K562 (cell line): ENCODE results near the gene GAA. TPM values are rescaled to one million over a fixed set of nuclear protein-coding genes. Genes with fewer than 3 reads are reported as not detected.

ENCODE experiments used
- ATAC-seq: fragments of 200-7000 bp; cut with Tn5 transposase; 3 replicates; pipeline ENCODE4 v1.9.1; 2020; ENCODE audit warnings: moderate library complexity
- BruUV-seq: library from RNA; stranded (reverse); fragments of 400-500 nt; replicated peaks from 2 replicates; lab custom pipeline; 2021; lab: Mats Ljungman, UMichigan
- CTCF ChIA-PET: fragments of 300-600 bp; formaldehyde crosslinking; extraction: SDS; loops from one replicate; lab custom pipeline; 2021; ENCODE audit warnings: low intra/inter-chr PET ratio; lab: Yijun Ruan, JAX
- POLR2A ChIA-PET: fragments of 300-600, 350-650 bp; sonication (Branson Sonifier 250); formaldehyde crosslinking; extraction: SDS; loops from one replicate; lab custom pipeline; 2021; ENCODE audit warnings: antibody characterized with exemption, inconsistent platforms; lab: Yijun Ruan, JAX
- DNase-seq, 4 experiments: peaks; one replicate each; pipeline versions ENCODE4 v3.0.0 to v3.0.0-alpha.2; 2011 to 2018; ENCODE audit warnings: low spot score in 3 of 4, mixed read lengths in 3 of 4; ENCODE audit errors: extremely low read depth in 1 of 4
- FAIRE-seq: peaks from 2 replicates; lab custom pipeline; 2011; peaks lifted over from hg19 to GRCh38; lab: Jason Lieb, UNC
- H2AFZ ChIP-seq: 2 replicates; pipeline ENCODE4 v1.6.0; 2011; ENCODE audit warnings: low read depth, low read length, control low read depth, inconsistent platforms
- H3K27ac ChIP-seq: fragments of 200-600 bp; 3 replicates; pipeline ENCODE4 v1.8.0; 2011; ENCODE audit warnings: low read depth, mild to moderate bottlenecking, control low read depth, inconsistent platforms, low read length, moderate library complexity, mixed read lengths; ENCODE audit errors: extremely low read depth
- H3K27me3 ChIP-seq, 2 experiments: fragments of 300-600 bp in 1 of 2; 2 replicates in 1 of 2; 3 replicates in 1 of 2; pipeline versions ENCODE4 v1.6.0 to v1.8.0; 2011; ENCODE audit warnings: inconsistent platforms in 2 of 2, low read length in 2 of 2, mild to moderate bottlenecking in 1 of 2, mixed read lengths in 1 of 2, moderate library complexity in 1 of 2; ENCODE audit not compliant: control insufficient read depth in 2 of 2, insufficient read depth in 2 of 2
- H3K36me3 ChIP-seq: fragments of 300-600 bp; 3 replicates; pipeline ENCODE4 v1.8.0; 2011; ENCODE audit warnings: mild to moderate bottlenecking, low read length, inconsistent platforms; ENCODE audit not compliant: control insufficient read depth, insufficient read depth
- H3K4me1 ChIP-seq, 2 experiments: fragments of 200-600 bp in 1 of 2; replicated peaks in 1 of 2; 2 replicates in 1 of 2; 3 replicates in 1 of 2; pipeline versions ENCODE4 v1.5.1 to v1.8.0; 2011; ENCODE audit warnings: inconsistent platforms in 2 of 2, low read length in 2 of 2, mild to moderate bottlenecking in 1 of 2, mixed read lengths in 1 of 2, moderate library complexity in 1 of 2; ENCODE audit not compliant: control insufficient read depth in 2 of 2, insufficient read depth in 2 of 2
- H3K4me2 ChIP-seq: 2 replicates; pipeline ENCODE4 v1.6.1; 2011; ENCODE audit warnings: low read length, control low read depth, inconsistent platforms, mixed read lengths; ENCODE audit not compliant: insufficient read depth
- H3K4me3 ChIP-seq: fragments of 200-600 bp; sonication (generic), shearing (Covaris generic); 2 replicates; pipeline ENCODE4 v1.5.1; 2016; ENCODE audit warnings: control low read depth, inconsistent platforms
- H3K79me2 ChIP-seq: fragments of 200-600 bp; 3 replicates; pipeline ENCODE4 v1.8.0; 2011; ENCODE audit warnings: low read length, inconsistent platforms; ENCODE audit not compliant: control insufficient read depth, insufficient read depth
- H3K9ac ChIP-seq, 2 experiments: 2 replicates each; pipeline versions ENCODE4 v1.6.0 to v1.6.1; 2011; ENCODE audit warnings: low read depth in 2 of 2, low read length in 2 of 2, control low read depth in 1 of 2, inconsistent platforms in 1 of 2, mild to moderate bottlenecking in 1 of 2, mixed read lengths in 1 of 2; ENCODE audit not compliant: insufficient read depth in 1 of 2
- H3K9me1 ChIP-seq: one replicate; pipeline ENCODE4 v1.6.0; 2011; ENCODE audit warnings: inconsistent platforms, mild to moderate bottlenecking, low read length, moderate library complexity; ENCODE audit not compliant: control insufficient read depth, insufficient read depth
- H3K9me3 ChIP-seq: replicated peaks from 2 replicates; pipeline ENCODE4 v1.5.1; 2011; ENCODE audit warnings: low read depth, low read length, inconsistent platforms; ENCODE audit not compliant: control insufficient read depth, insufficient read depth
- H4K20me1 ChIP-seq: replicated peaks from 2 replicates; pipeline ENCODE4 v1.6.1; 2011; ENCODE audit warnings: low read length, inconsistent platforms, mixed read lengths; ENCODE audit not compliant: control insufficient read depth, insufficient read depth
- ATF7 ChIP-seq: fragments of 450-650 bp; IDR thresholded peaks from 2 replicates; pipeline ENCODE4 v1.7.1; 2014; ENCODE audit warnings: mild to moderate bottlenecking, moderate library complexity
- NCOA6 ChIP-seq: fragments of 450-650 bp; IDR thresholded peaks from 2 replicates; pipeline ENCODE4 v1.6.1; 2017; ENCODE audit warnings: mild to moderate bottlenecking
- NFIC ChIP-seq: fragments of 450-650 bp; IDR thresholded peaks from 2 replicates; pipeline ENCODE4 v1.6.1; 2017; ENCODE audit warnings: mild to moderate bottlenecking, inconsistent platforms
- PTRF ChIP-seq: fragments of 450-650 bp; IDR thresholded peaks from 2 replicates; pipeline ENCODE4 v1.6.1; 2016; ENCODE audit warnings: mild to moderate bottlenecking, missing genetic modification characterization, missing compliant biosample characterization
- ZNF212 ChIP-seq: fragments of 450-650 bp; formaldehyde crosslinking; IDR thresholded peaks from 2 replicates; pipeline ENCODE4 v1.4.0; 2020; ENCODE audit warnings: mild to moderate bottlenecking
- ZNF696 ChIP-seq: fragments of 250-450 bp; sonication (Bioruptor Pico); conservative IDR thresholded peaks from 2 replicates; pipeline ENCODE4 v1.4.0; 2020; ENCODE audit warnings: mild to moderate bottlenecking, moderate library complexity
- ZNF707 ChIP-seq: fragments of 250-450 bp; sonication (Bioruptor Pico); conservative IDR thresholded peaks from 2 replicates; pipeline ENCODE4 v1.8.0; 2022; ENCODE audit warnings: inconsistent platforms, mild to moderate bottlenecking, moderate library complexity
- WGBS: fragments of 100-300 bp; shearing (Covaris generic); methylation state at CpG from one replicate; pipeline ENCODE4 v1.1.6; 2016; ENCODE audit warnings: low coverage, mixed read lengths; ENCODE audit not compliant: insufficient coverage; ENCODE audit errors: missing lambda C conversion rate; 5-methylcytosine and 5-hydroxymethylcytosine counted together
- in situ Hi-C: fragments of 300-500 bp; cut with MboI; formaldehyde crosslinking; loops from 4 replicates; pipeline ENCODE4 v1.15.0; 2018; ENCODE audit warnings: inconsistent platforms, mixed read lengths
- intact Hi-C: fragments of 100-400 bp; cut with micrococcal nuclease; formaldehyde crosslinking; loops from 2 replicates; pipeline ENCODE4 v1.14.2; 2022
- polyA plus RNA-seq, 8 experiments: library from polyadenylated mRNA; depleted of rRNA in 4 of 8; stranded (reverse) in 5 of 8; unstranded in 3 of 8; fragments of >200 nt; fragmentation: Nextera tagmentation in 2 of 8; fragmentation: Illumina TruSeq in 1 of 8; extraction: Ambion mirVana in 2 of 8; extraction: Trizol in 1 of 8; gene quantifications; 2 replicates each; pipeline versions ENCODE4 v1.2.1 to v1.2.3, GENCODE V29; 2011 to 2014; ENCODE audit warnings: inconsistent platforms in 1 of 8, missing spikeins in 1 of 8
- total RNA-seq, 7 experiments: library from RNA; depleted of rRNA in 6 of 7; stranded (reverse); fragments of >200 nt in 6 of 7; fragmentation: Illumina TruSeq in 2 of 7; extraction: Trizol in 2 of 7; gene quantifications; 2 replicates each; pipeline versions ENCODE4 v1.2.1 to v1.2.3, GENCODE V29; 2011 to 2021; ENCODE audit warnings: low replicate concordance in 1 of 7
- TF ChIP-seq, protein P1 (sequence below): fragments of 250-450 bp; sonication (Bioruptor Pico); IDR thresholded peaks from 2 replicates; pipeline ENCODE4 v1.8.0; 2021; ENCODE audit warnings: moderate library complexity, mild to moderate bottlenecking, inconsistent platforms
- TF ChIP-seq, protein P2 (sequence below): fragments of 250-450 bp; sonication (Bioruptor Pico); IDR thresholded peaks from 2 replicates; pipeline ENCODE4 v1.4.0; 2020
- TF ChIP-seq, protein P3 (sequence below): fragments of 450-650 bp; IDR thresholded peaks from 2 replicates; pipeline ENCODE4 v1.7.0; 2016; ENCODE audit warnings: borderline replicate concordance
- TF ChIP-seq, protein P4 (sequence below), 2 experiments: fragments of 200-800 bp in 1 of 2; sonication (Bioruptor generic) in 1 of 2; sonication (generic) in 1 of 2; formaldehyde crosslinking in 1 of 2; IDR thresholded peaks in 1 of 2; conservative IDR thresholded peaks in 1 of 2; 2 replicates each; pipeline versions ENCODE4 v1.5.0 to v1.6.1; 2016 to 2020; ENCODE audit warnings: missing compliant biosample characterization in 1 of 2, missing genetic modification characterization in 1 of 2, missing genetic modification reagents in 1 of 2
- TF ChIP-seq, protein P5 (sequence below): fragments of 450-650 bp; IDR thresholded peaks from 2 replicates; pipeline ENCODE4 v1.6.1; 2016; ENCODE audit warnings: antibody characterized with exemption

Gene GAA
- total and polyA plus RNA-seq, 9 of the 15 experiments (the other 6 are each of a cell fraction or from before 2014, with no cell fraction given), result 0.15 to 6.4 (median 1.7) TPM

DNA sequence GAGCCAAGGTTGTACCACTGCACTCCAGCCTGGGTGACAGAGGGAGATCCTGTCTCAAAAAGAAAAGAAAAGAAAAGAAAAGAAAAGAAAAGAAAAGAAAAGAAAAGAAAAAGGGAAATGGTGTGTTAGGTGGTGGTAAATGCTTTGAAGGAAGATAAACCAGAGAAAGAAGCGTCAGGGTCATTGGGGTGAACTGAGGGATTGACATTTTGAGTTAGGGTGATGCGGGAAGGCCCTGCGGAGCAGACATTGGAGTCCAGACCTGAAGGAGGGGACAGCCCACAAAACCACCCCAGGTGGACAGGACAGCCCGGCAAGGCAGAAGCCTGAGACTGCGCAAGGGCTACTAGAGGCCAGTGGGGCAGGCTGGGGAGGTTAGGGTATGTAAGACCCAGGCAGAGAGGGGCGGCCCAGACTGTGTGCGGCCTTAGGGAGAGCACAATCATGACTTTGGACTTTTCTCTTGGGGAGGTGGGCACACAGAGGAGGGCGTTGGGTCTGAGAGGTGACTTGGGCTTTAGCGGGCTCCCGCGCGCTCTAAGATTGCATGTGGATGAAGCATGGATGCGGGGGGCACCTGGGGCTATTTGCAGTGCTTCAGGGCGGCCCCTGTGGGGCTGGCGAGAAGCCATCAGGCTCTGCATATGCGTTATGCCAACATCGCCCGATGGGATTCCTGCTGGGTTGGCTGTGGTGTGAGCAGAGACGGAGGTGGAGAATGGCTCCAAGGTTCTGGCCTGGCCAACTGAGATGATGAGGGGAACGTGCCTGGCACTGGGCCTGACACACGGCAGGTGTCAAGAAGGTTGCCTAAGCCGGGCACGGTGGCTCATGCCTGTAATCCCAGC is 3.3 kb upstream of the GAA start:
- DNase-seq, result no peak
- POLR2A ChIA-PET, result no interaction called here
- in situ Hi-C loops (no loop called here), intact Hi-C loops (no loop called here)
- Histone ChIP-seq H3K79me2 (no peaks in the 10 kb centered on the region), H3K4me2 (no peak overlapping the region), H3K27ac (no peak overlapping the region), H3K27me3 (peaks cover 21 to 39% of the 10 kb centered on the region in 2 experiments; a peak in 4 of 5 replicates), H3K9me1 (no peaks in the 10 kb centered on the region), H3K4me3 (no peak overlapping the region), H4K20me1 (no peaks in the 10 kb centered on the region), H3K4me1 (peaks cover 6 to 36% of the 10 kb centered on the region in 2 experiments; a peak in 4 of 5 replicates), H3K9me3 (no peaks in the 10 kb centered on the region), H3K36me3 (no peaks in the 10 kb centered on the region), H3K9ac (no peak overlapping the region), H2AFZ (no peak overlapping the region)
- TF ChIP-seq PTRF (tag), result no peak
- no peak for TF ChIP-seq ZNF212 (CRISPR knock-in tag)
- no peak for TF ChIP-seq ZNF696 (CRISPR knock-in tag)
- TF ChIP-seq, protein P1, sequence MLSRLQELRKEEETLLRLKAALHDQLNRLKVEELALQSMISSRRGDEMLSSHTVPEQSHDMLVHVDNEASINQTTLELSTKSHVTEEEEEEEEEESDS (CRISPR knock-in tag), result no peak
- no peak for TF ChIP-seq ZNF707 (CRISPR knock-in tag)
- TF ChIP-seq, protein P2, sequence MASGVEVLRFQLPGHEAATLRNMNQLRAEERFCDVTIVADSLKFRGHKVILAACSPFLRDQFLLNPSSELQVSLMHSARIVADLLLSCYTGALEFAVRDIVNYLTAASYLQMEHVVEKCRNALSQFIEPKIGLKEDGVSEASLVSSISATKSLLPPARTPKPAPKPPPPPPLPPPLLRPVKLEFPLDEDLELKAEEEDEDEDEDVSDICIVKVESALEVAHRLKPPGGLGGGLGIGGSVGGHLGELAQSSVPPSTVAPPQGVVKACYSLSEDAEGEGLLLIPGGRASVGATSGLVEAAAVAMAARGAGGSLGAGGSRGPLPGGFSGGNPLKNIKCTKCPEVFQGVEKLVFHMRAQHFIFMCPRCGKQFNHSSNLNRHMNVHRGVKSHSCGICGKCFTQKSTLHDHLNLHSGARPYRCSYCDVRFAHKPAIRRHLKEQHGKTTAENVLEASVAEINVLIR (CRISPR knock-in tag), result no peak
- TF ChIP-seq, protein P3, sequence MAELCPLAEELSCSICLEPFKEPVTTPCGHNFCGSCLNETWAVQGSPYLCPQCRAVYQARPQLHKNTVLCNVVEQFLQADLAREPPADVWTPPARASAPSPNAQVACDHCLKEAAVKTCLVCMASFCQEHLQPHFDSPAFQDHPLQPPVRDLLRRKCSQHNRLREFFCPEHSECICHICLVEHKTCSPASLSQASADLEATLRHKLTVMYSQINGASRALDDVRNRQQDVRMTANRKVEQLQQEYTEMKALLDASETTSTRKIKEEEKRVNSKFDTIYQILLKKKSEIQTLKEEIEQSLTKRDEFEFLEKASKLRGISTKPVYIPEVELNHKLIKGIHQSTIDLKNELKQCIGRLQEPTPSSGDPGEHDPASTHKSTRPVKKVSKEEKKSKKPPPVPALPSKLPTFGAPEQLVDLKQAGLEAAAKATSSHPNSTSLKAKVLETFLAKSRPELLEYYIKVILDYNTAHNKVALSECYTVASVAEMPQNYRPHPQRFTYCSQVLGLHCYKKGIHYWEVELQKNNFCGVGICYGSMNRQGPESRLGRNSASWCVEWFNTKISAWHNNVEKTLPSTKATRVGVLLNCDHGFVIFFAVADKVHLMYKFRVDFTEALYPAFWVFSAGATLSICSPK, result no peak
- TF ChIP-seq NCOA6, result no peak
- no peak for TF ChIP-seq ATF7
- TF ChIP-seq, protein P4, sequence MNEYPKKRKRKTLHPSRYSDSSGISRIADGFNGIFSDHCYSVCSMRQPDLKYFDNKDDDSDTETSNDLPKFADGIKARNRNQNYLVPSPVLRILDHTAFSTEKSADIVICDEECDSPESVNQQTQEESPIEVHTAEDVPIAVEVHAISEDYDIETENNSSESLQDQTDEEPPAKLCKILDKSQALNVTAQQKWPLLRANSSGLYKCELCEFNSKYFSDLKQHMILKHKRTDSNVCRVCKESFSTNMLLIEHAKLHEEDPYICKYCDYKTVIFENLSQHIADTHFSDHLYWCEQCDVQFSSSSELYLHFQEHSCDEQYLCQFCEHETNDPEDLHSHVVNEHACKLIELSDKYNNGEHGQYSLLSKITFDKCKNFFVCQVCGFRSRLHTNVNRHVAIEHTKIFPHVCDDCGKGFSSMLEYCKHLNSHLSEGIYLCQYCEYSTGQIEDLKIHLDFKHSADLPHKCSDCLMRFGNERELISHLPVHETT (CRISPR knock-in tag; conservative IDR thresholded peaks at IDR 0.05 in 1 of 2, IDR thresholded peaks at IDR 0.05 in 1 of 2), result no peak
- TF ChIP-seq NFIC, result no peak
- TF ChIP-seq, protein P5, sequence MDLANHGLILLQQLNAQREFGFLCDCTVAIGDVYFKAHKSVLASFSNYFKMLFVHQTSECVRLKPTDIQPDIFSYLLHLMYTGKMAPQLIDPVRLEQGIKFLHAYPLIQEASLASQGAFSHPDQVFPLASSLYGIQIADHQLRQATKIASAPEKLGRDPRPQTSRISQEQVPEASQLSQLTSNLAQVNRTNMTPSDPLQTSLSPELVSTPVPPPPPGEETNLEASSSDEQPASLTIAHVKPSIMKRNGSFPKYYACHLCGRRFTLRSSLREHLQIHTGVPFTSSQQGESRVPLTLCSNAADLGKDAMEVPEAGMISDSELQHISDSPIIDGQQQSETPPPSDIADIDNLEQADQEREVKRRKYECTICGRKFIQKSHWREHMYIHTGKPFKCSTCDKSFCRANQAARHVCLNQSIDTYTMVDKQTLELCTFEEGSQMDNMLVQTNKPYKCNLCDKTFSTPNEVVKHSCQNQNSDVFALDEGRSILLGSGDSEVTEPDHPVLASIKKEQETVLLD, result no peak
- no peak for FAIRE-seq
- 24% methylated on average over 19 of the region's 23 CpGs for WGBS
- ATAC-seq, result no peak
- CTCF ChIA-PET, result no interaction called here
- no TSS peak for BruUV-seq
